C4-2B (cell line): ENCODE measurements around the gene KPNA1.

Experiments
- H3K27ac ChIP-seq: fragments of 450-650 bp; 2 replicates; pipeline ENCODE4 v1.5.1; 2017
- ZFX ChIP-seq: fragments of 450-650 bp; IDR thresholded peaks from 2 replicates; pipeline ENCODE4 v1.6.1; 2017
- TF ChIP-seq, protein P1 (sequence below): fragments of 450-650 bp; conservative IDR thresholded peaks from 2 replicates; pipeline ENCODE4 v1.5.1; 2017; ENCODE audit warnings: mild to moderate bottlenecking

KPNA1 gene

DNA sequence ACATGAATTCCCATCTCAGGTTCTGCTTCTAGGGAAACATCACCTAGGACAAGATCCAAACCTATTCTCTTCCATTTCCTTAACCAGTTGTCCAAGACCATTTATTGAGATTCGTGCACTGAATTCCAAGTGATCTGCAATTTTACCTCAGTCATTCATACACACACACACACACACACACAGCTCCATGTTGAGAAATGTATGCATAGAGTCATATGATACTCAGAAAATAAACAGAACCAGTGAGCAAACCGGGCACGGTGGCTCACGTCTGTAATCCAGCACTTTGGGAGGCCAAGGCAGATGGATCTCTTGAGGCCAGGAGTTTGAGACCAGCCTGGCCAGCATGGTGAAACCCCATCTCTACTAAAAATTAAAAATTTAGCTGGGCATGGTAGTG is 6.1 kb upstream of the KPNA1 start:
- H3K27ac ChIP-seq: no peak overlapping the region
- TF ChIP-seq ZFX: no peak
- TF ChIP-seq, protein P1, sequence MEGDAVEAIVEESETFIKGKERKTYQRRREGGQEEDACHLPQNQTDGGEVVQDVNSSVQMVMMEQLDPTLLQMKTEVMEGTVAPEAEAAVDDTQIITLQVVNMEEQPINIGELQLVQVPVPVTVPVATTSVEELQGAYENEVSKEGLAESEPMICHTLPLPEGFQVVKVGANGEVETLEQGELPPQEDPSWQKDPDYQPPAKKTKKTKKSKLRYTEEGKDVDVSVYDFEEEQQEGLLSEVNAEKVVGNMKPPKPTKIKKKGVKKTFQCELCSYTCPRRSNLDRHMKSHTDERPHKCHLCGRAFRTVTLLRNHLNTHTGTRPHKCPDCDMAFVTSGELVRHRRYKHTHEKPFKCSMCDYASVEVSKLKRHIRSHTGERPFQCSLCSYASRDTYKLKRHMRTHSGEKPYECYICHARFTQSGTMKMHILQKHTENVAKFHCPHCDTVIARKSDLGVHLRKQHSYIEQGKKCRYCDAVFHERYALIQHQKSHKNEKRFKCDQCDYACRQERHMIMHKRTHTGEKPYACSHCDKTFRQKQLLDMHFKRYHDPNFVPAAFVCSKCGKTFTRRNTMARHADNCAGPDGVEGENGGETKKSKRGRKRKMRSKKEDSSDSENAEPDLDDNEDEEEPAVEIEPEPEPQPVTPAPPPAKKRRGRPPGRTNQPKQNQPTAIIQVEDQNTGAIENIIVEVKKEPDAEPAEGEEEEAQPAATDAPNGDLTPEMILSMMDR: no peak

DNA sequence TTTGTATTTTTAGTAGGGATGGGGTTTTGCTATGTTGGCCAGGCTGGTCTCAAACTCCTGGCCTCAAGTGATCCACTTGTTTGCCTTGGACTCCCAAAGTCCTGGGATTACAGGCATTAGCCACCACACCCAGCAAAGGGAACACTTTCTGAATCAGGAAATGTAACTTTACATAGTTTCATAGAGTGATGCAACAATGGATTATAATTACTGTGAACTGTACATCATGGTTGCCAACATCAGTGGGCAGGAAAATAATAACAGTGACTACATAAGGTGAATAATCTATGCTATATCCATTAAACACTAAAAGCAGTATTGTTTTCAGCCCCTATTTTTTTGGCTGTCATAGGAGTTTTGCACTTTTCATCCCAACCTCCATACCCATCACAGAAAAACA is 5.0 kb upstream of the KPNA1 start:
- TF ChIP-seq, protein P1: no peak
- H3K27ac ChIP-seq: no peak overlapping the region

DNA sequence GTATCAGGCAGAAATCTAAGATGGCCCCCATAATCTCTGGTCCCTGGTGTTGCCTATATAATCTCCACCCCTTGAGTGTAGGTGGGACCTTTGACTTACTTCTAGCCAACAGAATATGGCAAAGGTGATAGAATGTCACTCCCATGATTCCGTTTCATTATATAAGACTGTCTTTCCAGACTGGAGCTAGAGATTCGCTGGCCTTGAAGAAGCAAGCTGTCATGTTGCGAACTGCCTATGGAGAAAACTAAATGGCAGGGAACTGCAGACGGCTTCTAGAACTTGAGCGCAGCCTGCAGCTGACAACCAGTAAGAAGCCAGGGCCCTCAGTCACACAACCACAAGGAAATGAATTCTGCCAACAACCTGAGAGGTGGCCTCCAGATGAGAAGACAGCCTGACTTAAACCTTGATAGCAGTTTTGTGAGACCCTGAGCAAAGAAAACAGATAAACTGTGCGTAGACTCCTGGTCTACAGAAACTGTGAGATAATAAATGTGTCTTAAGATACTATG is 2.2 kb upstream of the KPNA1 start:
- TF ChIP-seq ZFX: no peak
- TF ChIP-seq, protein P1: no peak
- no peak overlapping the region for H3K27ac ChIP-seq

DNA sequence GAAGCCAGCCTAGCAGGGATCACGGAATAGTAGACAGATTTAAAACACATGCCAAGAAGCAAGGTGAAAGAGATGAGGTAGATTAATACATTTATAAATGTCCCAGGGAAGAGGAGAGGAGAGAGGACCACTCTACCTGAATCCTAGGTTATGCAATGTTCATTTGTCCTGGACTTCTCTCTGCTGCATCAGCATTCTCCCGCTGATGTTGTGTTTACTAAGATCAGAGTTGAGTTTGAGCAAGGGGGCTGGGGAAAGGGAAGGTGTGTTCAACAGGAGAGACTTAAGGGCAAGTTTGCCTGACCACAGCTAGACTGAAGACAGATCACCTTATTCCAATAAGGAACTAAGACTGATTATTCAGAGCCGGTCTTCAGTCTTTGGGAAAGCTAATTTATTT is 1.1 kb upstream of the KPNA1 start:
- no peak for TF ChIP-seq ZFX
- TF ChIP-seq, protein P1: no peak
- H3K27ac ChIP-seq: no peak overlapping the region

DNA sequence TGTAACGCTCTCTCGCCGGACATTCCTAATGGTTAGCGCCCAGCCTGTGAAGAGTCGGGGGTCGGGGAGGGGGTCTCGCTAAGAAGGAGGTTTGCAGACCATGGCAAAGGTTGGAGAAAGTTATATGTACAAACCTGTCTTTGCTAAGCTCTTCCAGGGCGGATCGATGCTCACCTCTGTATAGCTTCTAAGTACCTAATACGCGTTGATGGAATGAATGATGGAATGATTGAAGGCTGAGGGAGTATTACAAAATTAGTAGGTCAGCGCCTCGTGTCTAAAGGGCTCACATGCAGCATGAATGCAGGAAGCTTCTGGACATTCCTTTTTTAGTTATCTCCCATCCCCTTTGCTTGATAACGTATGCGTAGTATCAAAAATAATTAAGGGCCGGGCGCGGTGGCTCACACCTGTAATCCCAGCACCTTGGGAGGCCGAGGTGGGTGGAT is 305 bp upstream of the KPNA1 start:
- TF ChIP-seq ZFX: no peak
- TF ChIP-seq, protein P1: no peak
- H3K27ac ChIP-seq: peak overlapping the region; percentile 97

DNA sequence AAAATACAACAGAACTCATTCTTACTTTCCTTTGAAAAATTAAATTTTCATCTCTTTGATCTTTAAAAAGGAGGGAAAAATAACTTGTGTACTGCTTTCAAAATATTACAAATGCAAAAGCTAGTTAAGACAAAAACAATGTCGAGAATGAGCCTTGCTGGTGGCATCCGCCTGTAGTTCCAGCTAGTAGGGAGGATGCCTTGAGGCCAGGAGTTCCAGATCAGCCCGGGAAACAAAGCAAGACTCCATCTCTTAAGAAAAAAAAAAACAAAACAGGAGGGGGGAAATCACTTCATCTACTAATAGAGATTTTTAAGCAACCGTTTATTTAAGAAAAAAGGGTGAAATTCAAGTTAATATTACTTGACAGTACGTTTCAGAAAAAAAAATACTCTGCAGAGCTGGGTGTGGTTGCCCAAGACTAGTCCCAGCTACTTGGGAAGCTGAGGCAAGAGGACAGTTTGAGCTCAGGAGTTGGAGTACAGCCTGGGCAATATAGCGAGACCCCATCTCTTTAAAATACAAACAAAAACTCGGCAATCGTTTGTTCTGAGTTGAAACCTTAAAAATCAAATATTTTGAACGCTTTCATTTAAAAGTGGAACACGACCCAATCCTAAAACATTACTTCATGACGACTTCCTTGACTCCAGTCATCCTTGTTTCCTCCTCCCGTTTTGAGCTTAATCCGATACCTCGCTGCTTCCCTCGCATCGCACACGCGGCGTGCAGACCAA is 1.2 kb downstream of the KPNA1 start:
- H3K27ac ChIP-seq: peak overlapping the region; percentile 97
- TF ChIP-seq, protein P1: no peak
- TF ChIP-seq ZFX: no peak

DNA sequence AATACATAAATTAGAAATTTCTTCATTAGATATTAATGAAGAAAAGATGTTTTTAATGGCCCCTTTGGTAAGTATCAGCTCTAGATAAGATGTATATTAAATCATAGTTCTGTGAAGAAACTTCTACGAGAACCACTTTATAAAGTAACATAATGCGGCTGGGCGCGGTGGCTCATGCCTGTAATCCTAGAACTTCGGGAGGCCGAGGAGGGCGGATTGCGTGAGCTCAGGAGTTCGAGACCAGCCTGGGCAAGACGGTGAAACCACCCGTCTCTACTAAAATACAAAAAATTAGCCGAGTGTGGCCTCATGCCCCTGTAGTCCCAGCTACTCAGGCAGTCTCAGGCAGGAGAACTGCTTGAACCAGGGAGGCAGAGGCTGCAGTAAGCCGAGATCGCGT is 2.5 kb downstream of the KPNA1 start:
- TF ChIP-seq, protein P1: no peak
- TF ChIP-seq ZFX: no peak

More for the DNA sequence above, 2.5 kb downstream of the KPNA1 start:
- no peak overlapping the region for H3K27ac ChIP-seq
